Measurements from ENCODE around the gene NES.

Gene NES

DNA sequence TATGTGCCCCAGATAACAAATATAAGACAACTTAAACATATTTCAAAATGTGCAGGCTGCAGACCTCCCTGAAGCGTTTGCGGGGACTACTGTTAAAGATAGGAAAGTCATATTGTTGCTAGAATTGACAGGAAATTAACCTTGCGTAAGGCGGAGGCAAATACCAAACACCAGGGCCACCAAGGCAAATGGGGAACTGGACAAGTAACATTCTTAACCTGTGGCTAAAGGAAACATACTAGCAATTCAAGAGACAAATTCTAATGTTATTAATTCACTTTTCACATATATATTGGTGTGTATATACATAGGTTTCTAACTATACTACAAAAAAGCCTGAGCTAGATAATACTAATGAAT, 51.1 kb downstream of the NES start:
- TF ChIP-seq EZH2phosphoT487 (conservative IDR thresholded peaks at IDR 0.05; ENCODE audit: low read length) = no peak
- TF ChIP-seq, protein P1, sequence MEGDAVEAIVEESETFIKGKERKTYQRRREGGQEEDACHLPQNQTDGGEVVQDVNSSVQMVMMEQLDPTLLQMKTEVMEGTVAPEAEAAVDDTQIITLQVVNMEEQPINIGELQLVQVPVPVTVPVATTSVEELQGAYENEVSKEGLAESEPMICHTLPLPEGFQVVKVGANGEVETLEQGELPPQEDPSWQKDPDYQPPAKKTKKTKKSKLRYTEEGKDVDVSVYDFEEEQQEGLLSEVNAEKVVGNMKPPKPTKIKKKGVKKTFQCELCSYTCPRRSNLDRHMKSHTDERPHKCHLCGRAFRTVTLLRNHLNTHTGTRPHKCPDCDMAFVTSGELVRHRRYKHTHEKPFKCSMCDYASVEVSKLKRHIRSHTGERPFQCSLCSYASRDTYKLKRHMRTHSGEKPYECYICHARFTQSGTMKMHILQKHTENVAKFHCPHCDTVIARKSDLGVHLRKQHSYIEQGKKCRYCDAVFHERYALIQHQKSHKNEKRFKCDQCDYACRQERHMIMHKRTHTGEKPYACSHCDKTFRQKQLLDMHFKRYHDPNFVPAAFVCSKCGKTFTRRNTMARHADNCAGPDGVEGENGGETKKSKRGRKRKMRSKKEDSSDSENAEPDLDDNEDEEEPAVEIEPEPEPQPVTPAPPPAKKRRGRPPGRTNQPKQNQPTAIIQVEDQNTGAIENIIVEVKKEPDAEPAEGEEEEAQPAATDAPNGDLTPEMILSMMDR (IDR thresholded peaks at IDR 0.05; ENCODE audit: insufficient read depth, low read length, poor library complexity, severe bottlenecking) = no peak
- no peak overlapping the region for H3K4me2 ChIP-seq (ENCODE audit: low read depth, low read length, poor library complexity, severe bottlenecking)
- H3K9me2 ChIP-seq (replicated peaks; ENCODE audit: insufficient read depth, low read length) = no peaks in the 10 kb centered on the region
- 0 out of 2 replicates have a peak, but pooled peaks cover 3% of the 10 kb centered on the region for H3F3A ChIP-seq (ENCODE audit: insufficient read depth)
- no peak overlapping the region for H3K4me3 ChIP-seq (ENCODE audit: insufficient read depth, low read length, poor library complexity, severe bottlenecking)
- no peak overlapping the region for H3K27ac ChIP-seq (ENCODE audit: low read depth, low read length)
- H3K79me2 ChIP-seq (ENCODE audit: insufficient read depth, low read length) = no peaks in the 10 kb centered on the region
- H4K20me1 ChIP-seq (ENCODE audit: low read depth, low read length) = no peaks in the 10 kb centered on the region
- H3K36me3 ChIP-seq (ENCODE audit: low read length) = no peaks in the 10 kb centered on the region
- H3K9me3 ChIP-seq (ENCODE audit: insufficient read depth, low read length) = no peaks in the 10 kb centered on the region
- no peak overlapping the region for H3K9ac ChIP-seq (ENCODE audit: low read length)
- no peak overlapping the region for H2AFZ ChIP-seq (ENCODE audit: low read depth, low read length, severe bottlenecking)
- no peaks in the 10 kb centered on the region for H3K27me3 ChIP-seq (ENCODE audit: low read length)

DNA sequence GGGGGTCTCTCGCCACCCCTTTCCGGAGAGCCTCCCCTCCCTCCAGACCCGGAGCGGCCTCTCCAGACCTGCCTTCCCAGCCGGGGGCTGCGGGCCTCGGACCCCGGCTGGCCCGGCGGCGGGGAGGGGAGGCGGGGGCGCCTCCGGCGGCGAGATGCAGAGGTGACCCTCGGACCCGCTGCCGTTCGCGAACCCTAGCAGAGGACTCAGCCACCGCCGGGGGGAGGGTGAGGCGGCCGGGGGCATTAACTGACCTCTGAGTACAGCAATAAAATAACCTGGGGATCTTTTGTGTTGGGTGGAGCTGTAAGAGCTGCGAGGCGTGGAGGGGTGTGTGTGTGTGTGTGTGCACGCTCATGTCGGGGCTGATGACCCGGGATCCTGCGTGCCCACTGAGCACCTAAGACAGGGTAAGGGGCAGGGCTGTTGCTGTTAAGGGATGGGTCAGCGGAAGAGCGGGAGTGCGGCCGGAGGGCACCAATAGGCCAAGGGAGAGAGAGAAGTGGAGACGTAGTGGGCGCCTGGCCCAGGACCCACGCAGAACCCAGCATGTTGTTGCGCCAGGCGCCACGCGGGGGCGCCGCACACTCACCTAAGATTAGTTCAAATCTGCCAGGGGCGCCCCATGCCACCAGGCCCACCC, 51.6 kb downstream of the NES start:
- H4K20me1 ChIP-seq (ENCODE audit: low read depth, low read length) = no peaks in the 10 kb centered on the region
- H3F3A ChIP-seq (ENCODE audit: insufficient read depth) = 0 out of 2 replicates have a peak, but pooled peaks cover 3% of the 10 kb centered on the region
- no peaks in the 10 kb centered on the region for H3K79me2 ChIP-seq (ENCODE audit: insufficient read depth, low read length)
- H3K9me2 ChIP-seq (replicated peaks; ENCODE audit: insufficient read depth, low read length) = no peaks in the 10 kb centered on the region
- no peak overlapping the region for H3K4me2 ChIP-seq (ENCODE audit: low read depth, low read length, poor library complexity, severe bottlenecking)
- no peak overlapping the region for H3K9ac ChIP-seq (ENCODE audit: low read length)
- H3K27ac ChIP-seq (ENCODE audit: low read depth, low read length) = no peak overlapping the region
- no peak overlapping the region for H3K4me3 ChIP-seq (ENCODE audit: insufficient read depth, low read length, poor library complexity, severe bottlenecking)
- no peaks in the 10 kb centered on the region for H3K36me3 ChIP-seq (ENCODE audit: low read length)
- no peaks in the 10 kb centered on the region for H3K27me3 ChIP-seq (ENCODE audit: low read length)
- H2AFZ ChIP-seq (ENCODE audit: low read depth, low read length, severe bottlenecking) = no peak overlapping the region
- TF ChIP-seq, protein P1 (IDR thresholded peaks at IDR 0.05; ENCODE audit: insufficient read depth, low read length, poor library complexity, severe bottlenecking) = peak; percentile 67
- no peak for TF ChIP-seq EZH2phosphoT487 (conservative IDR thresholded peaks at IDR 0.05; ENCODE audit: low read length)
- H3K9me3 ChIP-seq (ENCODE audit: insufficient read depth, low read length) = no peaks in the 10 kb centered on the region

DNA sequence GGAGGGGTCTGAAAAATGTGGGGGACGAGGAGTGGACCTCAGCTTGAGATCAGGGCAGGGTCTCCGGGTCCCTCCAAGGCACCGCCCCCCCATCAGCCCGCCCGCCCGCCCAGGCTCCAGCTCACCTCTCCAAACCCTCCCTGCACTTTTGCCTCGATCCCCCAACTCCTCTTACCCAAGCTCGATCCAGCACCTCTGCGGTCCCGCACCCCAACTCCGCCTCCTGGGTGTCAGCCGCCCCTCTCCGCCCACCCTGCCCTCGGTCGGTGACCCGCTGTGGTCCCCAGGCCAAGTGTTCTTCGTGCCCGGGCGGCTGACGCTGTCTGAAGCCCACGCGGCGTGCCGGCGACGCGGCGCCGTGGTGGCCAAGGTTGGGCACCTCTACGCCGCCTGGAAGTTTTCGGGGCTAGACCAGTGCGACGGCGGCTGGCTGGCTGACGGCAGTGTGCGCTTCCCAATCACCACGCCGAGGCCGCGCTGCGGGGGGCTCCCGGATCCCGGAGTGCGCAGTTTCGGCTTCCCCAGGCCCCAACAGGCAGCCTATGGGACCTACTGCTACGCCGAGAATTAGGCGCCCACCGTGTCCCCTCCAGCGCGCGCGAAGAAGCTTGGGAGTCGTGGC, 52.3 kb downstream of the NES start:
- Histone ChIP-seq H3K4me2 (ENCODE audit: low read depth, low read length, poor library complexity, severe bottlenecking) (no peak overlapping the region), H3F3A (ENCODE audit: insufficient read depth) (0 out of 2 replicates have a peak, but pooled peaks cover 3% of the 10 kb centered on the region), H2AFZ (ENCODE audit: low read depth, low read length, severe bottlenecking) (no peak overlapping the region), H3K9me2 (replicated peaks; ENCODE audit: insufficient read depth, low read length) (no peaks in the 10 kb centered on the region), H3K36me3 (ENCODE audit: low read length) (no peaks in the 10 kb centered on the region), H3K79me2 (ENCODE audit: insufficient read depth, low read length) (no peaks in the 10 kb centered on the region), H4K20me1 (ENCODE audit: low read depth, low read length) (no peaks in the 10 kb centered on the region), H3K27ac (ENCODE audit: low read depth, low read length) (no peak overlapping the region), H3K9ac (ENCODE audit: low read length) (no peak overlapping the region), H3K4me3 (ENCODE audit: insufficient read depth, low read length, poor library complexity, severe bottlenecking) (no peak overlapping the region), H3K27me3 (ENCODE audit: low read length) (no peaks in the 10 kb centered on the region), H3K9me3 (ENCODE audit: insufficient read depth, low read length) (no peaks in the 10 kb centered on the region)
- TF ChIP-seq, protein P1 (IDR thresholded peaks at IDR 0.05; ENCODE audit: insufficient read depth, low read length, poor library complexity, severe bottlenecking) = no peak
- TF ChIP-seq EZH2phosphoT487 (conservative IDR thresholded peaks at IDR 0.05; ENCODE audit: low read length) = no peak

Measured in SU-DHL-6 (cell line).